GM23248 (cell line): ENCODE measurements around the gene ARFGAP2.

Experiments
- EZH2 ChIP-seq: fragments of 200-600 bp; sonication (generic); IDR thresholded peaks from 2 replicates; pipeline ENCODE4 v1.6.1; 2018; ENCODE audit warnings: antibody characterized with exemption, mild to moderate bottlenecking; ENCODE audit not compliant: insufficient read depth, poor library complexity, severe bottlenecking
- EZH2phosphoT487 ChIP-seq: fragments of 200-600 bp; sonication (generic); IDR thresholded peaks from 2 replicates; pipeline ENCODE4 v1.6.1; 2018; ENCODE audit warnings: antibody characterized with exemption, moderate library complexity, mild to moderate bottlenecking, low read depth; ENCODE audit not compliant: insufficient read depth

- TF ChIP-seq EZH2 (no peak), EZH2phosphoT487 (no peak)
Measured at GRCh38 chr11:47124675-47125074, 52.0 kb downstream of the ARFGAP2 start.
